GM21737 (cell line): ENCODE measurements around the gene SFXN5.

Experiments used
- ATAC-seq: cut with Tn5 transposase; IDR thresholded peaks from one replicate; pipeline ENCODE4 v1.9.1; 2021; ENCODE audit warnings: mild to moderate bottlenecking, moderate library complexity; ENCODE audit not compliant: unreplicated experiment

Gene SFXN5

DNA sequence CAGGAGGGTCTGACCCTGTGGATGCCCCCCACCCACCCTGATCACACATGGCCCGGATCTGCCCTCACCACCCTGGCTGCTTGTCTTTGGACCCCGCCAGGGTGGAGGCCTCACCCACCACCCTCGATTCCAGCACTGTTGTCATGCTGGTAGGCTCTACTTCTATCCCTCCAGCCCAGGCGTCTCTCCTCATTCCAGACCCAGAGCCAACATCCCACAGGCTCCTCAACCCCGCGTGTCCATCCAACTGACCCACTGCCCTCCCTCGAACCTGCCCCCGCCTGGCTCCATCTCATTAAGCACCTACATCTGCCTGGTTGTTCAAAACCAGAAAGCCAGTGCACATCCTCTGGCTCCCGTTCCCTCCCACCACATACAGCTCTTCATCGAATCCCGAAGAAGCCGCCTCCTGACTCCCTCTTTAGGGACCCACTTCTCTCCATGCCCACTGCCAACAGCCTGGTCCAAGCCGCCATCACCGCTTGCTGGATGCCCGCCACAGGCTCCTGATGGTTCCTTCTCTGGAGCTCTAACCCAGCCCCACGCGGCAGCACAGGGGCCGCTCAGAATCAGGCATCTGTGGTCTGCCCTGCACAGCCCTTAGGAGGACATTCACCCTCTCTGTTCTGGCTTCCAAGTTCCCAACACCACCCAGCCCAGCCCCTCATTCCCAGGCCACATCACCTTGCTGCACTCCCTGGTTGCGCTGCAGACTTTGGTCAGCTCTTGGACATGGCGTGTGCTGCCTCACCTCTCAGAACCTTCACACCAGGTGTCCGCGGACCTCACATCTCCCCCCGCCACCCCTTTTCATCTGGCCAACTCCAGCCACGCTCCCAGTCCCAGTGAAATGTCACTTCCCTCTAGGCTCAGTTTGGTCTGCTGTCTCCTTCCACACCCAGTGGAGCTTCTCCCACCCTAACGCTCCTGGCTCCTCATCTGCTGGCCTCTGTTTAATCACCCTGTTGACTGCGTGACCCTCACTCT is 111.2 kb downstream of the SFXN5 start:
- ATAC-seq, result no peak

DNA sequence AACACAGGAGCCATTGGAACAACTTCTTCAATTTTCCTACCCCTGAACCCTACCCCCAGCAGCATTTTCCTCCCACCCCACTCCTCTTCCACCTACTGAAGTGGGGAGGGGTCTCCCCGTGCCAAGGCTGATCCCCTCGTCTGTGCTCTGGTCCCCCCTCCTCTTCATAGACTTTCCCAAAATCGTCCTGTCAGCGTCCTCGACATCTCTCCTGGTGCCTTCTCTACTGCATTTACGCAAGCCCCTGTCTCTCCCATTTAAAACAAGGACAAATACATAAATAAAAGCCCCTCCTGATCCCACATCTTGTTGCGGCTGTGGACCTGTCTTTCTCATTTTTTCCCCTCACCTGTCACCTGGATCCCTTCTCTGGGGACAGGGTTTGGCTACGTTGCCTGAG is 112.0 kb downstream of the SFXN5 start:
- no peak for ATAC-seq

DNA sequence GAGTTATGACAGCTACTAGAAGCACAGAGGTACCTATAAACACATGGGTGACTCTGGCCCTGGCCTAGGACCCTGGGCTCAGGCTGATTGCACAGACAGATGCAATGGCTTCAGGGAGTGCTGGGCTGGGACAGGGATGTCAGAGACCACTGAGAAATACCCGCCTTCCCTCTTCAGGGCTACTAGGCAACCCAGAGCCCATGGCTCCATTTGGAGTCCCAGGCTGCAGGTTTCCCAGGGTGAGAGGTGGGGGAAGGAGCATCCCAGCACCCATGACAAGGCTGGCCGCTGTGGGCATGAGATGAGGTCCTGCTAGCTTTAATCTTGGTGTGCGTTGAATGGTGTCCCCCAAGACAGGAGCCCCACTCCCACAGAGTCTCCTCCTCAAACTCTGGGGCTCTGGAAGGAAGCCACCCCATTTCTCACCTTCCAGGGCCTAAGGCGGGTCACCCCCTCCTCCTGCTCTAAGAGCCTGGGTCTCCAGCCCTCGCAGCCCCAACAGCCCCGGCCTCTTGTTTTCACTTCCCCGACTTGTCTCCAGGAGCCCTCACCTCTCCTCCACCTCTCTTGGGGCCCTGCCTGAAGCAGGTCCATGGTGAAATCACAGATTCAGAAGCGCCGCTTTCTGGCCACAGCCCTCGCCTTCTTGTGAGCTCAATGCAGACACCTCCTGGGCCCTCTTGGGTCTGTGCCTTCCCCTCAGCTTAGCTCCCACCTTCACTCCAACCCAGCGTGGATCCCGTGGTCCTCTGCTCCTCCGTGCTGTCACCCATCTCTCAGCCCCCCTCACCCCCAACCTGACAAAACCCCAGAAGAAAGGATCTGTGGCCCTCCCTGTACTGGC is 112.7 kb downstream of the SFXN5 start:
- ATAC-seq, result no peak

DNA sequence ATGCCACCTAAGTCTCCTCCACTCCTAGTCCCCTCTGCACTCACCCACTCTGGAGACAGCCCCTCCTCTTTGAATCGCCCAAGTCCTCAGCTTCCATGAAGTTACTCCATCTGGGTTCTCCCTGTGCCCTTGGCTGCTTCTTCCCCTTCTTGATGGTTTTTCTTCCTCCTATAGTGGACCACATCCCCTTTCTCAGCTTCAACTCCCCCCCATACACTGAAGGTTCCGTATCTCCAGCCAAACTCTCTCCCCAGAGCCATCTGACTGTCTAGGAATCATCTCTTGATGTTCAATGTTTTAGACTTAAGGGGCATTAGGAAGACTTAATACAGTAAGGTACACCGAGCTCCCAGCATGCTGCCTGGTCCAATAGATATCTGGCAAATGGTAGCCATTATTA is 114.6 kb downstream of the SFXN5 start:
- ATAC-seq, result no peak

DNA sequence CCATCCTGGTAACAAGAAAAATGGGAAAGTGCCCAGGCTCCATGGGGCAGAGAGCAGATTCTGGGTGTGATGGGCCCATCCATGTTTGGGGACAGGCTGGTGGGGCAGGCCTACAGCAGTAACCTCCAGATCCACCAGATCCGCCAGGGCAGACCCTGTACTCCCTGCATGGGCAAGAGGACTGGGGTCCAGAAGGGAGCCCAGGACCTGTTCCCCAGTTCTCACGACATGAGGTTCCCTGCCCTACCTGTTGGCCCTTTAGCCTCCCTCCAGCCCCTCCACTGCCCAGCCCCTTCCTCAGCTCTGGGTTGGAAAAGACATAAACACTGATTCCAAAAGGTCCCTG is 115.5 kb downstream of the SFXN5 start:
- no peak for ATAC-seq

DNA sequence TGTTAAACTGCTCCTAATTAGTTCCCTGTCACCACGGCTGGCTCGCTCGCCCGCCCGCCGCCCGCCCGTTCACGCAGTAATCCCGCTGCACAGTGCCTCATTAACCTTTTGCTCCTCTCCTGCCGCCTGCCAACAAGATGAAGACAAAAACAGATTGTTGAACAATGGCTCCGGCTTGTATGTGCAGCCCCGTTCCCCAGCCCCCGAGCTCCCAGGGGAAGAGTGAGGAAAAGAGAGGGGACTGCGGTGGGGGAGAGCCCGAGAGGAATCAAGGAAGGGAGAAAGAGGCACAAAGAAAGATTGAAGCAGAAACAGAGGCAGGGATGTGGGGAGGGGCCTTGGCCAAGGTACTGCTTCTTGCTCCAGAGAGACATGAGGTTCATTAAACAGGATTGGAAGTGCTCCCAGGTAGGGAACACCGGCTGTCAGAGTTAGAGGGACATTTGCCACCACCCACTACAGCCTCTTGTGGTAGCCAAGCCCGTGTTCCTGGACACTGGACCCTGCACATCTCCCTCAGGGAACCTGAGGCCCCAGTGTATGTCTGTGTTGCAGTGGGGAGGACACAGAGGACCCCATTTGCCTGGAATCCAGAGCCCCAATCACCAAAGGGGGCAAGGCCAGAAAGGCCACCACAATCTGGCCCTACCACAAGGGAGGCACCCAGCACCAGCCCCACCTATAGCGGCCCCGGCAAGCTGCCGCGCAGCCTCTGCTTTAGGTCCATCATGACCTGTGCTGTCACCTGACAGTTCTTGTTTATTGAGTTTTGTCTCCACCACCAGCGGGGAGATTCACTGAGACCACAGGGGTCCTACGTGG is 116.1 kb downstream of the SFXN5 start:
- ATAC-seq, result no peak

DNA sequence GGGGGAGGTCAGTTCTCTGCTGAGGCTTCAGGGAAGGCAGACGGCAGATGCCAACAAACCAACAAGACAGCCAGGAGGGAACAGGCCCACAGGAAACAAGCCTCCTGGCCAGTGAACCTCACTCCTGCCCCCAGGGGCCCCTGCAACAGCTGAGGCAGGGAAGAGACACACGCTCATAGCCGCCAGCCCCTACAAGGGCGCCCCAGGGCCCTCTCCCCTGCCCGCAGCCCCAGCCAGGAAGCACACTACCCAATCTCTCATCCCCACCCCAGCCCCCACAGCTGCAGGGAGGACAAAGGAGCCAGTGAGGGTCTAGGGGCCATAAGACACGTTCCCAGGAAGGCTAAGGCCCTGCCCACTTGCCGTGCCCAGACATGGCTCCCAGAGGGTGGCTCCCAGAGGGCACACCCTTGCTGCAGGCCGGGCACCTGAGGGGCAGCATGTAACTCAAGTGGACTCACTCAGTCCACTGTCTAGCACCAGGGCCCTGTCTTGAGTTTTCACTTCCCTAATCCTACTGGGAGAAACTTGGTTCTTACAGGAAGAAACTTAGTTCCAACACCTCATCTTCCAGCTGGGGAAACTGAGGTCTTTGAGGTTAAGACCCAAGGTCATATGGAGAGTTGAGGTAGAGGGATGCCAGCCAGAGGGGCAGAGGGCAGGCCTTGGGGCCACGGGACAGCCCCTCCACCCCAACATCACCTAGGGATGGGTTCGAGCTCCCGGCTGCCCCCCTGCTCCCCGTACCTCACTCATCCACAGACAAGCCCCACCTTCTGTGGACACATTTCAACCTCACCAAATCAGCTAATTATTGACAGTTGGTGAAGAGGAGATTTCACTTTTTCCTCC is 116.9 kb downstream of the SFXN5 start:
- no peak for ATAC-seq

DNA sequence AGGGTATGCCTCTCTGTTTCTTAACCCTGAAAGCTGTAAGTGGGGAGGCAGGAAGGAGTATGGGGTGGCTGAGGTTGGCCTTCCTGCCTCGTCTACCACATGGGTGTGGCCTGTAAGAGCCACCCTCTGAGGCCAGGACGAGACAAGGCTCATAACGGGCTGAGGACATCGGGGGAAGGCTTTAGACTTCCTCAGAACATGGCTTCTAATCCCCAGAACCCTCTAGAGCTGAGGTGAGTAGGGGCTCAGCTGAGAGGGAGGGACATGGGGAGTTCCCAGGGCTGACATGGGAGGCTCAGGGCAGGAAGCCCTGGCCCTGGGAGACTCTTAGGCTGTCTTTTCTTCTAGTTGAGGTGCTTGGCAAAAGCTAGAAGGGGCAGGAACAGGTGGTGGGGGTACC is 117.5 kb downstream of the SFXN5 start:
- ATAC-seq, result no peak

DNA sequence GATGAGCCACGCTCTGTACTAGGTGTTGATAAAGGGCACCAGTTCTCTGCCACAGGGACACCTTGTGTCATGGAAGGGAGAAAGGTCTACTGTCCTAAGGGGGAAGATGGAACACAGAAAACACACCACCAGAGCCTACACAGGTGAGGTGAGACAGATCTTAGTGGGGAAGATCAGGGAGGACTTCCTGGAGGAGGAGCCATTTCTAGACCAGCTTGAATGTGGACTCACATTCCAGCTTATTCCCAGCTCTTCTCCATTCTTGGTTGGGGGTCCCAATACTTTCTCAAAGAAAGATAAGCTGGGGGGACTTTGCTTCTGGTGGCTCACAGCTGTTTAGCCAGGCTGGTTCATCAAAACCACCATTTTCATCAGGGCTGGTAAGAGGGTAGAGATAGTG is 118.0 kb downstream of the SFXN5 start:
- ATAC-seq, result no peak

DNA sequence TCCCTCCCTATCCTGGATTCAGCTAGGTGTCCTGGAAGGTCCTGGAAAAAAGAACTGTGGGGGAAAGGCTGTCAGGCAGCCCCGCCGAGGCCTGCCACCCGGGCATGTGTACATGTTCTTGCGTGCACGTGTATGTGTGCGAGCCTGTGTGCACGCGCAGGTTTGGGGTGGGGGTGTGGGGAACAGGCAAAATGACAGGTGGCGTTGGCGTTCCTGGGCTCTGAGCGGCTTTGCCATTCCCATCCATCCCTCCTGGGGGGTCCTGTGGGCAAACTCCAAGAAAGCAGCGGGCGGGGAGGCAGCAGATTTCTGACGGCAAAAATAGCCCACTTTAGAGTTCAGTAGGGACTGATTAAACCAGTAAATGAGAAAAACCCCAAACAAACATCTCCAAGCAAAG is 118.6 kb downstream of the SFXN5 start:
- ATAC-seq, result no peak

DNA sequence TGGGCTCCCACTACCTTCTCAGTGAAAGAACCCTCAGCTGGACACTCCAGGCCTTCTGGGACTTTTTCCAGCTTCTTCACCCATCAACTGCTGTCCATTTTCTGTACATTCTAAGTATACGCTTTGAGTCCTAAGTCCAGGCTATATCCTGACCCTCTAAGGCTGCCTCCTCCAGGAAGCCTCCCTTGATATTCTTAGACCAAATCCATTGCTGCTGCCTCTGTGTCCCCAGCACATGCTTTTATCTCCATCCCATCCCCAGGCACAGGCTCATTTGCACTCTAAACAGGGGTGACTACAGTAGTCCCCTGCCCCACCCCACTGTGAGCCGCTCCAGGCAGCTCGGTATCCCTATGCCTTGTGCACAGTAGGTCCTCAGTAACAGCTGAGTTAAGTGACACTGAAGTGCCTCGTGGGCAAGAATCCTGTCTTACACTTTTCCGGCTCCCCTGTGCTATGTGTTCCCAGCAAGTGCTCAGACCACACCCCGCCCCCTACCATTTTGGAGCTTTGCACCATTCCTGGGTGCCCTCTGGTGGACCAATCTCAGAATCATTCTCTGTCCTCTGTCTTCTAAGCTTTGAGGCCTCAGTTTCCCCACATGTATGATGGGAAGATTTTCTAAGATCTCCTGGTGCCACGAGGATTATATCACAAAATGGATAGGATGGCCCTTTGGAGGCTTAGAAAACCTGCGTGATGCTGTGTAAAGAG is 119.2 kb downstream of the SFXN5 start:
- no peak for ATAC-seq

DNA sequence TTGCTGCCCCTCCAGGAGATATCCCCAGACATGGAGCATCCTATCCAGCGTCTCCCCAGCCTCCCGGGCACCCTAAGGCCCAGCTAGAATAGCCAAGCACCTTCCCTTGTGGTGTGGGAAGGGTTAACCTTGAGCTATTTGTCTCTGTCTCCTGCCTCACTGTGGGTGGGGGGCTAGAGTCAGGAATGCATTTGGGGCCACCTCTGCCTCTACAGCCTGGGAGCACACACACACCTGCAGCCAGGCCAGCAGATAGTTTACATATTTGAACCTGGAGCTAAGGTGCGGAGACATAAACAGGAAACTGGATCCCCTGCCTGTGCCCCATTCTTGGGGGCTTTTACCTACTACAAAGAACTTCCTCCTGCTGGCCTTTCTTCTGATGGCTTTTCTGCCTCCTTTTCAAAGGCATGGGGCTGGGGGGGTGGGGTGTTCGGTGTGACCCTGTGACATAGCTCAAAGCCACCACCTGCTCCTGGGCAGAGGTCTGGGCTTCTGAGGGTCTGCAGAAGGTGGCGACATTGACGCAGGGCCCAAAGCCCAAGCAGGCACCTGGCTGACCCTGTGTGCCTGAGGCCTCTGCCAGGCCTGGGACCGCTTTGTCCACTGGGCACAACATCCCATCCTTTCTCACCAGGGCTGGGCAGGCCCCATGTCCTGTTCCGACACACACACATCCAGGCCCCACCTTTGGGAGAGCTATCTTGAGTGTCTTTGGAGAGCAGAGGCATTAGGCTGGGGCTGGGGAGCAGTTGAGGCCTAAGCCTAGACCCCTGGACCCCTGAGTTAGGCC is 120.0 kb downstream of the SFXN5 start:
- ATAC-seq, result no peak

DNA sequence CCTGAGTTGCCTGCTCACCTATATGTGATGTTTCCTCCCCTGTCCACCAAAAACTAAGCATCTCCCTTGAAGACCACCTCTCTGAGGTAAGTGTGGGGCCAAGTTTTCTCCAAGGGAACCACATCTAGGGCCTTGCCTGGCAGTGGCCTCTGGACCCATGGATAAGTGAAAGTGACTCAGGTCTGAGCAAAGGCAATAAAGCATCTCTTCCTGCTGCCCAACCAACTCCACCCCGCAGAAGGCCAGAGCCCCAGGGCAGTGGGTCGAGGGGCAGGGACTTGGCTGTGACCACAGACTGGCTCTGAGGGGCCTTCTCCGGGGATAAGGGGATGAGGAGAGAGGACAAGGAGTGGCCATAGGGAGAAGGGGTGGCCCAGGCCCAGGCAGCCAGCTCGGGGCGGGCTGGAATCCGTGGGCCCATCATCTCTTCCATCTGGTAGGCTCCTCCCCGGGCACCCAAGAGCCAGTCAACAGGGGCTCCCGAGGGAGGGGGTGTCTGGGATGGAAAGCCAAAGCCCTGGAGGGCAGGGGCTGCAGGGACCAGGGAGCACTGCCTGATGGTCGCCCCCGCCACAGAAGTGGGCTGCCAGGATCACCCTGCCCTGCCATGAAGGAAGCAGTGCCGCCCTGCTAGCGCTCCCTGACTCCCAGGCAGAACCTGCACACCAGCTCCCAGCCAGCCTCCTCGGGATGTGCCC is 120.8 kb downstream of the SFXN5 start:
- no peak for ATAC-seq

DNA sequence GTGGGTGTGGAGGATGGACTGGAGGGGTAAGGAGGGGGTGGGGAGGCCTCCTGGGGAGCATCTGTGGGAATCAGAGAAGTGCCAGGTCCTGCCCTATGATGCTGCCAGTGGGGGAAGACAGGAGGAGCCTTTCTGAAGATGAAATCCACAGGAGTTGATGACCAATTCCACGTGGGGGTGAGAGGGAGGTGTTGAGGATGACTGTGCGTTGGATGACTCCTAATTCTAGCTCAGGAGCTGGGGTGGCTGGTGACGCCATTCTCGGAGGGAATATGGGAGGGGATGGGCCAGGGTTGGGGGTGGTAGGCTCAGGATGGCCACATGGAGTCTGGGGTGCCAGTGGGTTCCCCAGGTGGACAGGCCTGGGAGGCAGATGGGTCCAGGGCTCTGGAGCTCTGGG is 121.9 kb downstream of the SFXN5 start:
- no peak for ATAC-seq

DNA sequence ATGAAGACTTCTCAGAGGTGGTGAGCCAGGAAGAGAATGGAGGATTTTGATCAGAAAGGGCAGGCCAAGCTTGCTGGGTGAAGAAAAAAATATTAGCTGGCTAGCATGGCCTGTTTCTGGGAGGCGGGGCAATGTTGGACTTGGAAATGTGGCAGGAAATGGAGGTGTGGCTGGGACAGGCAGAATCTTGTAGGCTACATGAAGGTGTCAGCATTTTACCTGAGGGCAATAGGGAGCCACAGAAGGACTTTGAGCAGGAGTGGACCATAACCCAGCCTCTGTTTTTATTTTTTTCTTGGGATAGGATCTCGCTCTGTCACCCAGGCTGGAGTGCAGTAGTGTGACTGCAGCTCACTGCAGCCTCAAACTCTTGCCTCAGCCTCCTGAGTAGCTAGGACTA is 122.5 kb downstream of the SFXN5 start:
- ATAC-seq, result no peak

DNA sequence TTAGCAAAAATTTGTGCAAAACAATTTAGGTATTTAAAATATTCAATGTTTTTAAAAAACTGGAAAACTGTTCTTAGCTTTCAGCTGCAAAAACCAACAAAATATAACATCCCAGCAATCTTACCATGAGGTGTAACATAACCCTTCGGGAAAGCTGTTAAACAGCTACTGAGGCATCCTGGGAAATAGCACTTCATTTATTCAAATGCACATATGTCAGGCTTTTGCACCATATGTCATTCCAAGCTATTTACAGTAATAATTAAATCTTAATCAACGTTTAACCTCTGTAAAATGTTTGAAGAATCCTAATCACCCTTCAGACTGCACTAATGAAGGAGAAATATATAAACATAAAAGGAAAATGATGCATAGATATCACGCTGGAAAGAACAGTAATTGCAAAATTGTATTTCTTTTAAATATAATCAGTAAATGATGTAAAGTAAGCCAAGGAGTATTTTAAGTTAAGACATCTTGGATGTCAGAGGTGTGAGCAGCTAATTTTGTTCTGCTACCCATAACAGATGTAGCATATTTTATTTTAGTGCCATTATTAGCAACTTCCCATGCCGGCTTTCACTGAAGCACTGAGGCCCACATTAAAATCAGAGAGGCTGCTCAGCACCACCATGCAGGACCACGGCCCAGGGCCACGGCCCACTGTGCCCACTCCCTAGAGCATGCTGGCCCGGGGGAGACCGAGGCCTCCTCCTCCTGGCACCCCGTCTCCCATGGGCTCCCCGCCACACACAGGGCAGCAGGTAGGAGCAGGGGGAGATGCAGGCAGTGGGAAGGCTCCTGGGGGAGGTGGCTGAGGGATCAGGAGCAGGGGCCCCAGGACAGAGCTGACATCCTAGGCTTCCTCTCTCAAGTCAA is 123.3 kb downstream of the SFXN5 start:
- ATAC-seq, result no peak

DNA sequence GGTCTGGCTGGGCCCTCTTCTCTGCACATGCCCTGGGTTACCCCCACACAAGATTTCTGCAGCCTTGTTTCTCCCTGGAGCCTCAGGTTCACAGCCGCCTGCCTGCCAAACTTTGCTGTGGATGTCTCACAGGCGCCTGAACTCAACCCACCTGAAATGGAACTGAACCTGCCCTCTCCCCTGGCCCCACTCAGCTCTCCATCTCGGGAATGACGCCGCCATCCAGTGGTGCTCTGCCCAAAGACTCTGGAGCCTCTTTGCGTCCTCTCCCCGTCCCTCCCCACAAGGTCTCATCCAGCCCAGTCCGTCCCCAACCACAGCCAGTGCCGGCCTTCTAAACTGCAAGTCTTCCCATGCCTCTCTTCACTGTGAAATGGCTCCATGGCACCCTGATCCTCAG is 125.0 kb downstream of the SFXN5 start:
- ATAC-seq, result no peak
